T-helper 1 cell treated with Interleukin-12 subunit alpha and Interleukin-12 subunit beta and Interleukin-4 antibody, amounts not matched to agents 30 μg/mL and 1 μg/mL, for 36 hours (primary cell): ENCODE data around the gene ARHGAP24.

Source experiments
- H3K27ac Mint-ChIP-seq: one replicate; pipeline ENCODE4 v1.8.0; 2021; ENCODE audit warnings: mild to moderate bottlenecking, mixed read lengths
- H3K27me3 Mint-ChIP-seq: one replicate; pipeline ENCODE4 v1.8.0; 2021; ENCODE audit warnings: low read depth, mixed read lengths
- H3K36me3 Mint-ChIP-seq: one replicate; pipeline ENCODE4 v1.8.0; 2021; ENCODE audit warnings: low read depth, mixed read lengths
- H3K4me1 Mint-ChIP-seq: one replicate; pipeline ENCODE4 v1.8.0; 2021; ENCODE audit warnings: low read depth, mixed read lengths
- H3K4me3 Mint-ChIP-seq: one replicate; pipeline ENCODE4 v1.8.0; 2021; ENCODE audit warnings: mild to moderate bottlenecking, moderate library complexity, mixed read lengths
- H3K9me3 Mint-ChIP-seq: one replicate; pipeline ENCODE4 v1.8.0; 2021; ENCODE audit warnings: mixed read lengths

Gene ARHGAP24

DNA sequence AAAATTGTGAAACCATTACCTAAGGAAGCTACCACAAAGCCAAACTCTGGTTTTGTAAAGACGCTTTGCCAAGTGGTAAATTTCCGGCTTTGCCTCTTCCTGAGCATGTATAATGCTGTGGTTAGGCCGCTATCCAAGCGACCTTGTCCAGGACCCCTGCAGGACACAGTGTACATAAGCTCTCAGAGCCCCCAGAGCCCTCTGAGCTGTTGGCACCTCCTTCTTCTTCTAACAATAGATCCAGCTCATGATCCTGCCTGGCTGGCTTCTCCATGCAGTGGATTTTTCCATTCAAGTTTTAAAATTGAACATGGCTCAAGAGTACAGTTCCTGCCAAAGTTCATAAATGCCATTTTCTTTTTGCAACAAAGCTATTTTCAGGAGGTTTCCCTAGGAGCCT is 558.2 kb downstream of the ARHGAP24 start:
- no peaks in the 10 kb centered on the region for H3K36me3 Mint-ChIP-seq
- no peak overlapping the region for H3K4me3 Mint-ChIP-seq
- H3K4me1 Mint-ChIP-seq: no peaks in the 10 kb centered on the region
- H3K27me3 Mint-ChIP-seq: no peaks in the 10 kb centered on the region
- H3K27ac Mint-ChIP-seq: no peak overlapping the region
- no peaks in the 10 kb centered on the region for H3K9me3 Mint-ChIP-seq

GRCh38 chr4:86034616-86035015 is 559.7 kb downstream of the ARHGAP24 start:
- Mint-ChIP-seq H3K27me3 (no peaks in the 10 kb centered on the region), H3K4me1 (no peaks in the 10 kb centered on the region), H3K27ac (no peak overlapping the region), H3K9me3 (no peaks in the 10 kb centered on the region), H3K36me3 (no peaks in the 10 kb centered on the region), H3K4me3 (no peak overlapping the region)

- Mint-ChIP-seq H3K36me3 (no peaks in the 10 kb centered on the region), H3K27ac (no peak overlapping the region), H3K27me3 (no peaks in the 10 kb centered on the region), H3K4me3 (no peak overlapping the region), H3K4me1 (no peaks in the 10 kb centered on the region), H3K9me3 (no peaks in the 10 kb centered on the region)
These were observed 560.7 kb downstream of the ARHGAP24 start for GRCh38 chr4:86035688-86036087.

DNA sequence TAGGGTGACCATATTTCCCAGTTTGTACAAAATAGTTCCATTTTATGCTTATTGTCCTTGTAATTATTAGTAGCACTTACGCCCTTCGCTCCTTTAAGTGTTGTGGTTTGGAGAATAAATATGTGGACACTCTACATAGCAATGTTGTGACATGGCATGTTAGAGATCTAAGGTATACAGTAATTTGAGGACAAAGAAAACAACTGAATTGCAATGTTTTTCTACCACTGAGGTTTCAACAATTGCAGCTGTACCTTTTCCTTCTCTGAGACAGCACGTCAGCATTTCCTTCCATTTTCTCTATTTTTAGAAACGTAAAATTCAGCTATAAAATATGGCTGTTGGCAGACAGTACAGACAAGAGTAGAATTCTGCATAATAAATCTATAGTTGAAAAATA is 561.8 kb downstream of the ARHGAP24 start:
- no peaks in the 10 kb centered on the region for H3K27me3 Mint-ChIP-seq
- no peaks in the 10 kb centered on the region for H3K9me3 Mint-ChIP-seq
- no peaks in the 10 kb centered on the region for H3K36me3 Mint-ChIP-seq
- no peak overlapping the region for H3K4me3 Mint-ChIP-seq
- no peaks in the 10 kb centered on the region for H3K4me1 Mint-ChIP-seq
- no peak overlapping the region for H3K27ac Mint-ChIP-seq

DNA sequence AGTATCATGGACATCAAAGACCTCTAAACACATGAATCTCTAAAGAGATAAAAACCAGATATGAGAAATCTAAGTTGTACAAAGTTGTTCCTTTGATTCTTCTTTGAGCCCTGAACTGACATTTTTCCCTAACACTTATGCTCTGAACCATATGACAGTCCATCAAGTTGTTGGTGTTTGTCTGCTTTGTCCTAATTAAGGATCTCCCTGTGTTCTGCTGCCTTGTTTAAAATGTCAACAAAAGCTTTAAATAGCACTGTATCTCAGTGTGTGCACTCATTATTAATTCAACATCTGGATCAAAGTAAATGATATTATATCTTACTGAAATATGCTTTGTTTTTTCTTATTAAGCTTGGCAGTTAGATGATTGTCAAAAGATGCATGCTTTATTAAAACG is 563.1 kb downstream of the ARHGAP24 start:
- peaks cover 1% of the 10 kb centered on the region for H3K27me3 Mint-ChIP-seq
- H3K4me1 Mint-ChIP-seq: no peaks in the 10 kb centered on the region
- H3K36me3 Mint-ChIP-seq: no peaks in the 10 kb centered on the region
- H3K4me3 Mint-ChIP-seq: no peak overlapping the region
- no peaks in the 10 kb centered on the region for H3K9me3 Mint-ChIP-seq
- H3K27ac Mint-ChIP-seq: no peak overlapping the region

DNA sequence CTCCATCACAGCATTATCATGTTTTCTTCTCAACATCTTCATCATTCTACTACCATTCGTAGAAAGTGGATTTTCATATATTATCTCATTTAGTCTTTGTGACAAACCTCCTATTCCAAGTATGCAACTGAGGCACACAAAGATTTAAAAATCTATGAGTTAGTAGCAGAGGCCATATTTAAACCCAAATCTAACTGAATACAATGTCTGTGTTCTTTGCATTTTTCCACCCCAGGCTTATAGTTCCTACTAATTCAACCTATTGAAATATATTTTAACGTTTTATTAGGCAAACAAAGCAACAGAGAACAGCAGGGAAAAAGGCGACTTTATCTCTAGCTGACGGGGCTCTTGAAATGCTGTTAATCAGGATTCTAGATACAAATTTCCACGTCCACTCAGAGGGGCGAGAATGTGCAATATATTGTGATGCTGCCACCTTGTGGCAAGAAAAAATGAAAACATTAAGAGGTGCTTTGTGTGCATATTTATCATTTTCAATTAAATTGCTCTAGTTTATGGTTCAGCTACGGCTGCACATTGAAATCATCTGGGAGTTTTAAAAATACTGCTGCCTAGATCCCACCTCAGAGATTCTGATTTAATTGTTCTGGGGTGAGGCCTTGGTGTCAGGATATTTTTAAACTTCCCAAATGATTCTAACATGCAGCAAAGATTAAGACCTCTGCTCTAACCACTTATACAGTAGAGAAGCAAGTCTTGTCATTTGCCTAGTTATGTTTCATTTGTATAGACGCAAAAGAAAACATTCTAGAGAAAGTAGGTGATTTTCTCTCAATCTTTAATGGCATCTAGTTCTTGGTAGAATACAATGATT is 569.0 kb downstream of the ARHGAP24 start:
- H3K27ac Mint-ChIP-seq: no peak overlapping the region

GRCh38 chr4:86044593-86044985 is 569.6 kb downstream of the ARHGAP24 start:
- no peaks in the 10 kb centered on the region for H3K36me3 Mint-ChIP-seq

More for the DNA sequence above, 569.0 kb downstream of the ARHGAP24 start:
- H3K4me1 Mint-ChIP-seq: no peaks in the 10 kb centered on the region
- H3K36me3 Mint-ChIP-seq: no peaks in the 10 kb centered on the region
- H3K27me3 Mint-ChIP-seq: peaks cover 9% of the 10 kb centered on the region
- no peak overlapping the region for H3K4me3 Mint-ChIP-seq
- no peaks in the 10 kb centered on the region for H3K9me3 Mint-ChIP-seq

DNA sequence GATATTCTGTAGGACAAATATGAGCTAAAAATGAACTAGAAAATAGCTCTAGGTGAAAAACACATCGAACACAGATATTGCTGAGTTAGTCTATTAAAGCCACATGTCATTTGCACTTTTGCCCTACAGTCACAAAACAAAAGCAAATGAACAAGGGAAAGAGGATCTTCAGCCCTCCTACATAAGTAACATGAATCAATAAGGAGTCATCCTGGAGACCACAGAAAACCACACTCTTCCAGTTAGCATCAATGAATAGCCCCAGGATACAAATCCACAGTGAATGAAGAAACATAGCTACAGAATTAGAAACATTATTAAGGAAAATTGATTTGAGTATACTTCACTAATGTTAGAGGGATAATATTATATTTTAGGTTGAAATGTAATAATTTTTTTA is 573.5 kb downstream of the ARHGAP24 start:
- Mint-ChIP-seq H3K27ac (no peak overlapping the region), H3K9me3 (no peaks in the 10 kb centered on the region), H3K36me3 (no peaks in the 10 kb centered on the region), H3K4me3 (no peak overlapping the region), H3K27me3 (peaks cover 5% of the 10 kb centered on the region), H3K4me1 (no peaks in the 10 kb centered on the region)

More at GRCh38 chr4:86044593-86044985, 569.6 kb downstream of the ARHGAP24 start:
- Mint-ChIP-seq H3K4me3 (no peak overlapping the region), H3K27me3 (peaks cover 9% of the 10 kb centered on the region), H3K4me1 (no peaks in the 10 kb centered on the region), H3K27ac (no peak overlapping the region), H3K9me3 (no peaks in the 10 kb centered on the region)

DNA sequence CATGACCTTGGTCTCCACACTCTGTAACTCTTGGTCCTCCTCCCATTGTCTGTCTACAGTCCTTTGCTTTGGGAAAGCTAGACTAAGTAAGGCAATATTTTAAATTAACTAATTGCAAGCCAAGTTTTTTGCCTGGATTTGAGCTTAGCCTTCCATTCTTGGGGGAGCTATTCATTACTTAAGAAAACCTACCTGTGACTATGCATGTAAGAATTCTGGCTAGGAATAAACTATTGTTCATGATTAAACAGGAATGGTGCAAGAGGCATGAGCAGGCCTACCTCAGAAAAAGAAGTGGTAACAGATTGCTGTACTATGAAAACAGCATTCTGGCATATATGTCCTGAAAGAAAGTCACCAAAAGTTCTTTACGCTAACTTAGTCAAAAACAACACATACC is 575.5 kb downstream of the ARHGAP24 start:
- H3K4me1 Mint-ChIP-seq: no peaks in the 10 kb centered on the region
- no peak overlapping the region for H3K27ac Mint-ChIP-seq
- H3K36me3 Mint-ChIP-seq: no peaks in the 10 kb centered on the region
- H3K4me3 Mint-ChIP-seq: no peak overlapping the region
- H3K27me3 Mint-ChIP-seq: peaks cover 3% of the 10 kb centered on the region
- H3K9me3 Mint-ChIP-seq: no peaks in the 10 kb centered on the region
